OCI-LY7 (cell line): Measurements from ENCODE around the gene INSR. TPM values are rescaled to one million over a fixed set of nuclear protein-coding genes. Genes with fewer than 3 reads are reported as not detected.

Experiments
- BruUV-seq: library from RNA; stranded (reverse); fragments of 400-500 nt; replicated peaks from 2 replicates; lab custom pipeline; 2021; lab: Mats Ljungman, UMichigan
- CTCF ChIA-PET: fragments of 300-600 bp; sonication (Branson Sonifier 250); formaldehyde crosslinking; loops from one replicate; lab custom pipeline; 2022; ENCODE audit warnings: antibody characterized with exemption; ENCODE audit not compliant: unreplicated experiment; lab: Charles Lee
- POLR2A ChIA-PET: fragments of 300-600 bp; sonication (Branson Sonifier 250); formaldehyde crosslinking; loops from one replicate; lab custom pipeline; 2022; ENCODE audit warnings: antibody characterized with exemption; lab: Charles Lee
- DNase-seq: peaks from one replicate; pipeline ENCODE4 v3.0.0-alpha.2; 2015; ENCODE audit warnings: low spot score
- H2AFZ ChIP-seq: fragments of 200-600 bp; sonication (generic), shearing (Covaris generic); 2 replicates; pipeline ENCODE4 v1.6.1; 2014; ENCODE audit warnings: mild to moderate bottlenecking, antibody characterized with exemption, low read length, moderate library complexity
- H3K27ac ChIP-seq: fragments of 200-600 bp; sonication (generic); 2 replicates; pipeline ENCODE4 v1.5.1; 2014; ENCODE audit warnings: mixed run types, low read depth, mild to moderate bottlenecking, moderate library complexity, low read length, inconsistent platforms; ENCODE audit not compliant: poor library complexity, severe bottlenecking
- H3K36me3 ChIP-seq: fragments of 200-600 bp; sonication (generic); 2 replicates; pipeline ENCODE4 v1.6.1; 2014; ENCODE audit warnings: mild to moderate bottlenecking, antibody characterized with exemption, low read length, moderate library complexity, mixed read lengths; ENCODE audit not compliant: insufficient read depth
- H3K4me1 ChIP-seq: fragments of 200-600 bp; sonication (generic); 2 replicates; pipeline ENCODE4 v1.5.1; 2014; ENCODE audit warnings: mild to moderate bottlenecking, low read length; ENCODE audit not compliant: insufficient read depth, poor library complexity, severe bottlenecking
- H3K4me2 ChIP-seq: fragments of 200-600 bp; sonication (generic); 2 replicates; pipeline ENCODE4 v1.6.1; 2014; ENCODE audit warnings: mild to moderate bottlenecking, low read length
- H3K4me3 ChIP-seq: fragments of 200-600 bp; sonication (generic); 2 replicates; pipeline ENCODE4 v1.5.1; 2014; ENCODE audit warnings: mild to moderate bottlenecking, low read depth, low read length; ENCODE audit not compliant: poor library complexity, severe bottlenecking
- H3K79me2 ChIP-seq: fragments of 200-600 bp; sonication (generic); 2 replicates; pipeline ENCODE4 v1.6.1; 2016; ENCODE audit warnings: low read depth, mild to moderate bottlenecking, low read length, moderate library complexity, mixed read lengths; ENCODE audit not compliant: insufficient read depth
- H3K9me2 ChIP-seq: fragments of 200-600 bp; sonication (generic); 2 replicates; pipeline ENCODE4 v1.6.1; 2016; ENCODE audit warnings: mild to moderate bottlenecking, low read length, mixed read lengths; ENCODE audit not compliant: insufficient read depth
- H3K9me3 ChIP-seq: fragments of 200-600 bp; sonication (generic); 2 replicates; pipeline ENCODE4 v1.6.1; 2014; ENCODE audit warnings: mild to moderate bottlenecking, mixed run types, low read length, mixed read lengths
- H4K20me1 ChIP-seq: fragments of 200-600 bp; sonication (generic); 2 replicates; pipeline ENCODE4 v1.6.1; 2014; ENCODE audit warnings: mild to moderate bottlenecking, antibody characterized with exemption, low read length, moderate library complexity, mixed read lengths; ENCODE audit not compliant: insufficient read depth
- EZH2phosphoT487 ChIP-seq: fragments of 200-600 bp; sonication (generic); IDR thresholded peaks from 2 replicates; pipeline ENCODE4 v1.6.1; 2018; ENCODE audit warnings: low read depth, borderline replicate concordance, mild to moderate bottlenecking, mixed run types, antibody characterized with exemption, low read length, moderate library complexity, mixed read lengths
- intact Hi-C: fragments of 100-400 bp; cut with micrococcal nuclease; formaldehyde crosslinking; loops from one replicate; pipeline ENCODE4 v1.10.0; 2022; ENCODE audit not compliant: unreplicated experiment
- total RNA-seq, 2 experiments: library from RNA; depleted of rRNA in 1 of 2; stranded (reverse); fragments of >200 nt in 1 of 2; shearing (Covaris generic) in 1 of 2; gene quantifications; 2 replicates each; pipeline ENCODE4 v1.2.3, GENCODE V29; 2014 to 2022
- TF ChIP-seq, protein P1 (sequence below): fragments of 200-600 bp; sonication (generic); conservative IDR thresholded peaks from 2 replicates; pipeline ENCODE4 v1.5.1; 2014; ENCODE audit warnings: mild to moderate bottlenecking, antibody characterized with exemption, low read length, moderate library complexity, mixed read lengths

Gene INSR
- total RNA-seq, 2 experiments from 2014 or later = 57.7 to 74.0 TPM

DNA sequence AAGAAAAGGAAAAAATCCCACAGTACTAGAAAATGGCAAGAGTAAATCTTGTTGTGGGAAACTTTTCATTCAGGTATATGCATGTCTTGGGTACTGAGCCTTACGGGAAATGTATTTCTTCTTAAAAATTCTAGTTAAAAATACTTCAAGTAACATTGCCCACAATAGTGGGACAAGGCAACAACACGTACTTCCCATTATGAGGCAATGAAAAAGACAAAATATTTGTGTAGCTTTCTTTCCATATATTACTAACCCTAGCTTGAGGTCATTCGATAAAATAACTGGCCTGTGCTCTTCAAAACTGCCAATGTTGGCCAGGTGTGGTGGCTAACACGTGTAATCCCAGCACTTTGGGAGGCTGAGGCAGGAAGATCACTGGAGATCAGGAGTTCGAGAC is 99.2 kb downstream of the INSR start:
- intact Hi-C loops = no loop called here
- POLR2A ChIA-PET = interaction anchor here (0.7 to 1.3 kb wide), 2 partner anchors 10 to 15 kb away, joined by 4 to 5 read pairs; no protein-coding TSS in a partner anchor

GRCh38 chr19:7194566-7194965 is 99.6 kb downstream of the INSR start:
- POLR2A ChIA-PET = interaction anchor here (0.6 to 1.3 kb wide), 3 partner anchors 10 to 214 kb away, joined by 4 to 7 read pairs (median 5); no protein-coding TSS in a partner anchor

More for the DNA sequence above, 99.2 kb downstream of the INSR start:
- peaks cover 18% of the 10 kb centered on the region; the same call in 1 of the 2 replicates for H3K79me2 ChIP-seq
- H2AFZ ChIP-seq = no peak overlapping the region
- H3K27ac ChIP-seq = no peak overlapping the region
- no peak overlapping the region for H3K4me2 ChIP-seq
- peaks cover 48% of the 10 kb centered on the region for H3K4me1 ChIP-seq
- DNase-seq = no peak
- H3K36me3 ChIP-seq = no peaks in the 10 kb centered on the region
- no TSS peak for BruUV-seq
- no peak for TF ChIP-seq EZH2phosphoT487
- TF ChIP-seq, protein P1, sequence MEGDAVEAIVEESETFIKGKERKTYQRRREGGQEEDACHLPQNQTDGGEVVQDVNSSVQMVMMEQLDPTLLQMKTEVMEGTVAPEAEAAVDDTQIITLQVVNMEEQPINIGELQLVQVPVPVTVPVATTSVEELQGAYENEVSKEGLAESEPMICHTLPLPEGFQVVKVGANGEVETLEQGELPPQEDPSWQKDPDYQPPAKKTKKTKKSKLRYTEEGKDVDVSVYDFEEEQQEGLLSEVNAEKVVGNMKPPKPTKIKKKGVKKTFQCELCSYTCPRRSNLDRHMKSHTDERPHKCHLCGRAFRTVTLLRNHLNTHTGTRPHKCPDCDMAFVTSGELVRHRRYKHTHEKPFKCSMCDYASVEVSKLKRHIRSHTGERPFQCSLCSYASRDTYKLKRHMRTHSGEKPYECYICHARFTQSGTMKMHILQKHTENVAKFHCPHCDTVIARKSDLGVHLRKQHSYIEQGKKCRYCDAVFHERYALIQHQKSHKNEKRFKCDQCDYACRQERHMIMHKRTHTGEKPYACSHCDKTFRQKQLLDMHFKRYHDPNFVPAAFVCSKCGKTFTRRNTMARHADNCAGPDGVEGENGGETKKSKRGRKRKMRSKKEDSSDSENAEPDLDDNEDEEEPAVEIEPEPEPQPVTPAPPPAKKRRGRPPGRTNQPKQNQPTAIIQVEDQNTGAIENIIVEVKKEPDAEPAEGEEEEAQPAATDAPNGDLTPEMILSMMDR = no peak
- no peaks in the 10 kb centered on the region for H4K20me1 ChIP-seq
- no peaks in the 10 kb centered on the region for H3K9me3 ChIP-seq
- H3K4me3 ChIP-seq = no peak overlapping the region
- H3K9me2 ChIP-seq = no peaks in the 10 kb centered on the region
- CTCF ChIA-PET = no interaction called here

More at GRCh38 chr19:7194566-7194965, 99.6 kb downstream of the INSR start:
- CTCF ChIA-PET = interaction anchor here (0.6 kb wide), 1 partner anchor 625 kb away, joined by 3 read pairs; no protein-coding TSS in a partner anchor
- no peak for DNase-seq
- TF ChIP-seq EZH2phosphoT487 = no peak
- TF ChIP-seq, protein P1 = no peak
- Histone ChIP-seq H3K4me2 (no peak overlapping the region), H3K9me3 (no peaks in the 10 kb centered on the region), H3K27ac (no peak overlapping the region), H4K20me1 (no peaks in the 10 kb centered on the region), H2AFZ (no peak overlapping the region), H3K4me3 (no peak overlapping the region), H3K9me2 (no peaks in the 10 kb centered on the region), H3K4me1 (peaks cover 43% of the 10 kb centered on the region), H3K79me2 (peaks cover 18% of the 10 kb centered on the region; the same call in 1 of the 2 replicates), H3K36me3 (no peaks in the 10 kb centered on the region)
- intact Hi-C loops = no loop called here
- no TSS peak for BruUV-seq
